ENCODE measurements around the gene LRCOL1. TPM values are rescaled to one million over a fixed set of nuclear protein-coding genes. Genes with fewer than 3 reads are reported as not detected.

The LRCOL1 gene
- total and polyA plus RNA-seq, 10 of the 15 experiments (the other 5 are each of a cell fraction or from before 2014, with no cell fraction given) = not detected

GRCh38 chr12:132593521-132593920, 16.9 kb downstream of the LRCOL1 start (continued):
- TF ChIP-seq NR2C2 (IDR thresholded peaks at IDR 0.05; ENCODE audit: borderline replicate concordance, control insufficient read depth, insufficient read length, low read depth) (no peak), CREB1 (IDR thresholded peaks at IDR 0.05; ENCODE audit: low read depth) (no peak), E4F1 (IDR thresholded peaks at IDR 0.05; ENCODE audit: borderline replicate concordance, partially characterized antibody) (no peak), E2F4 (IDR thresholded peaks at IDR 0.05; ENCODE audit: low read depth, low read length) (no peak), ZBTB40 (IDR thresholded peaks at IDR 0.05; ENCODE audit: borderline replicate concordance) (no peak), MLLT1 (IDR thresholded peaks at IDR 0.05) (no peak)
